ENCODE data around the gene FGD2. TPM values are rescaled to one million over a fixed set of nuclear protein-coding genes. Genes with fewer than 3 reads are reported as not detected.
"Not testable (repeated sequence)": the region's sequence is repeated elsewhere in the genome, so short reads cannot be mapped to it uniquely, and the experiment has no call there.

FGD2 gene
- total RNA-seq, 1 donor from 2014 or later, result 0.58 TPM

GRCh38 chr6:37042150-37042549 is 36.7 kb downstream of the FGD2 start:
- peaks cover 52% of the 10 kb centered on the region for H3K4me1 Mint-ChIP-seq
- no peak for DNase-seq
- peak overlapping the region; percentile 37 for H3K27ac Mint-ChIP-seq
- no peaks in the 10 kb centered on the region for H3K27me3 Mint-ChIP-seq
- intact Hi-C loops (cut with micrococcal nuclease), result no loop called here
- no peak overlapping the region for H3K4me3 Mint-ChIP-seq
- peaks cover 2% of the 10 kb centered on the region for H3K36me3 Mint-ChIP-seq (ENCODE audit: low read depth)
- peaks cover 3% of the 10 kb centered on the region for H3K9me3 Mint-ChIP-seq

- H3K4me3 Mint-ChIP-seq; H3K9me3 Mint-ChIP-seq; H3K27me3 Mint-ChIP-seq; H3K27ac Mint-ChIP-seq; intact Hi-C loops (cut with micrococcal nuclease); DNase-seq; H3K36me3 Mint-ChIP-seq (ENCODE audit: low read depth): not testable (repeated sequence)
- peaks cover 53% of the 10 kb centered on the region for H3K4me1 Mint-ChIP-seq
These were observed 37.6 kb downstream of the FGD2 start for GRCh38 chr6:37043091-37043490.

- intact Hi-C loops (cut with micrococcal nuclease), result no loop called here
These were observed 41.9 kb downstream of the FGD2 start for GRCh38 chr6:37047346-37047688.

GRCh38 chr6:37047689-37048402 is 42.4 kb downstream of the FGD2 start:
- peak; percentile 64 for DNase-seq
- Mint-ChIP-seq H3K4me3 (peak overlapping the region; percentile 74), H3K27ac (peak overlapping the region; percentile 95), H3K36me3 (ENCODE audit: low read depth) (peaks cover 3% of the 10 kb centered on the region), H3K27me3 (no peaks in the 10 kb centered on the region), H3K9me3 (peaks cover 5% of the 10 kb centered on the region), H3K4me1 (peaks cover 66% of the 10 kb centered on the region)
- intact Hi-C loops (cut with micrococcal nuclease), result loop anchor here (1.0 kb wide), 2 partner anchors 15 to 212 kb away; no protein-coding TSS in a partner anchor

More at GRCh38 chr6:37047346-37047688, 41.9 kb downstream of the FGD2 start:
- Mint-ChIP-seq H3K4me1 (peaks cover 66% of the 10 kb centered on the region), H3K9me3 (peaks cover 5% of the 10 kb centered on the region), H3K27me3 (no peaks in the 10 kb centered on the region), H3K36me3 (ENCODE audit: low read depth) (peaks cover 3% of the 10 kb centered on the region), H3K27ac (peak overlapping the region; percentile 95), H3K4me3 (peak overlapping the region; percentile 74)
- DNase-seq, result peak; percentile 66

- peak overlapping the region; percentile 98 for H3K27ac Mint-ChIP-seq
- peaks cover 2% of the 10 kb centered on the region for H3K36me3 Mint-ChIP-seq (ENCODE audit: low read depth)
- peaks cover 5% of the 10 kb centered on the region for H3K9me3 Mint-ChIP-seq
- H3K27me3 Mint-ChIP-seq, result no peaks in the 10 kb centered on the region
- peaks cover 64% of the 10 kb centered on the region for H3K4me1 Mint-ChIP-seq
- peak overlapping the region; percentile 88 for H3K4me3 Mint-ChIP-seq
- no peak for DNase-seq
- intact Hi-C loops (cut with micrococcal nuclease), result loop anchor here (1.0 kb wide), 2 partner anchors 15 to 212 kb away; no protein-coding TSS in a partner anchor
These were observed 43.0 kb downstream of the FGD2 start for GRCh38 chr6:37048403-37048850.

- intact Hi-C loops (cut with micrococcal nuclease), result loop anchor here (1.0 kb wide), 2 partner anchors 16 to 211 kb away; no protein-coding TSS in a partner anchor
- Mint-ChIP-seq H3K27ac (peak overlapping the region; percentile 98), H3K9me3 (peaks cover 5% of the 10 kb centered on the region), H3K4me1 (peaks cover 60% of the 10 kb centered on the region), H3K36me3 (ENCODE audit: low read depth) (peaks cover 2% of the 10 kb centered on the region), H3K27me3 (no peaks in the 10 kb centered on the region), H3K4me3 (peak overlapping the region; percentile 88)
- DNase-seq, result peak; percentile 93
These were observed 43.6 kb downstream of the FGD2 start for GRCh38 chr6:37048851-37049757.

- intact Hi-C loops (cut with micrococcal nuclease), result loop anchor here (1.0 to 2.0 kb wide), 3 partner anchors 20 to 61 kb away; no protein-coding TSS in a partner anchor
- Mint-ChIP-seq H3K9me3 (peaks cover 5% of the 10 kb centered on the region), H3K4me3 (peak overlapping the region; percentile 88), H3K36me3 (ENCODE audit: low read depth) (peaks cover 2% of the 10 kb centered on the region), H3K27ac (peak overlapping the region; percentile 98), H3K27me3 (no peaks in the 10 kb centered on the region), H3K4me1 (peaks cover 64% of the 10 kb centered on the region)
- DNase-seq, result no peak
These were observed 44.2 kb downstream of the FGD2 start for GRCh38 chr6:37049758-37050044.

- peaks cover 2% of the 10 kb centered on the region for H3K36me3 Mint-ChIP-seq (ENCODE audit: low read depth)
- peak overlapping the region; percentile 88 for H3K4me3 Mint-ChIP-seq
- H3K4me1 Mint-ChIP-seq, result peaks cover 65% of the 10 kb centered on the region
These were observed 44.8 kb downstream of the FGD2 start for GRCh38 chr6:37050045-37050853.

GRCh38 chr6:37050854-37051137 is 45.3 kb downstream of the FGD2 start:
- peak overlapping the region; percentile 98 for H3K27ac Mint-ChIP-seq
- no peaks in the 10 kb centered on the region for H3K27me3 Mint-ChIP-seq
- H3K4me1 Mint-ChIP-seq, result peaks cover 62% of the 10 kb centered on the region
- peaks cover 5% of the 10 kb centered on the region for H3K9me3 Mint-ChIP-seq
- H3K4me3 Mint-ChIP-seq, result peak overlapping the region; percentile 88
- intact Hi-C loops (cut with micrococcal nuclease), result loop anchor here (1.0 to 2.0 kb wide), 7 partner anchors 21 to 160 kb away; no protein-coding TSS in a partner anchor
- DNase-seq, result no peak
- peaks cover 2% of the 10 kb centered on the region for H3K36me3 Mint-ChIP-seq (ENCODE audit: low read depth)

More at GRCh38 chr6:37050045-37050853, 44.8 kb downstream of the FGD2 start:
- intact Hi-C loops (cut with micrococcal nuclease), result loop anchor here (1.0 to 2.0 kb wide), 3 partner anchors 21 to 61 kb away; no protein-coding TSS in a partner anchor
- Mint-ChIP-seq H3K27me3 (no peaks in the 10 kb centered on the region), H3K9me3 (peaks cover 5% of the 10 kb centered on the region), H3K27ac (peak overlapping the region; percentile 98)
- DNase-seq, result peak; percentile 93

GRCh38 chr6:37051138-37052026 is 45.9 kb downstream of the FGD2 start:
- intact Hi-C loops (cut with micrococcal nuclease), result loop anchor here (1.0 to 2.0 kb wide), 5 partner anchors 29 to 159 kb away; no protein-coding TSS in a partner anchor
- Mint-ChIP-seq H3K4me3 (peak overlapping the region; percentile 88), H3K9me3 (peaks cover 5% of the 10 kb centered on the region), H3K36me3 (ENCODE audit: low read depth) (peaks cover 2% of the 10 kb centered on the region), H3K27ac (peak overlapping the region; percentile 98), H3K27me3 (no peaks in the 10 kb centered on the region), H3K4me1 (peaks cover 57% of the 10 kb centered on the region)
- DNase-seq, result peak; percentile 96

GRCh38 chr6:37052027-37052628 is 46.7 kb downstream of the FGD2 start:
- peaks cover 2% of the 10 kb centered on the region for H3K36me3 Mint-ChIP-seq (ENCODE audit: low read depth)
- peak overlapping the region; percentile 98 for H3K27ac Mint-ChIP-seq
- DNase-seq, result peak; percentile 72
- peak overlapping the region; percentile 88 for H3K4me3 Mint-ChIP-seq
- intact Hi-C loops (cut with micrococcal nuclease), result no loop called here
- peaks cover 5% of the 10 kb centered on the region for H3K9me3 Mint-ChIP-seq
- H3K27me3 Mint-ChIP-seq, result no peaks in the 10 kb centered on the region
- peaks cover 51% of the 10 kb centered on the region for H3K4me1 Mint-ChIP-seq

- intact Hi-C loops (cut with micrococcal nuclease), result no loop called here
- H3K36me3 Mint-ChIP-seq (ENCODE audit: low read depth), result no peaks in the 10 kb centered on the region
- H3K27me3 Mint-ChIP-seq, result no peaks in the 10 kb centered on the region
- H3K27ac Mint-ChIP-seq, result no peak overlapping the region
- H3K9me3 Mint-ChIP-seq, result no peaks in the 10 kb centered on the region
- DNase-seq, result no peak
- H3K4me3 Mint-ChIP-seq, result no peak overlapping the region
- H3K4me1 Mint-ChIP-seq, result peaks cover 45% of the 10 kb centered on the region
These were observed 48.2 kb downstream of the FGD2 start for GRCh38 chr6:37053683-37054082.

Measured in activated CD4-positive, alpha-beta T cell treated with anti-CD3 and anti-CD28 coated beads, Interleukin-2, amount 10 ng/mL, durations not matched to agents 24 days and 14 days (primary cell).